ENCODE data around the gene EHMT1.

Gene EHMT1

DNA sequence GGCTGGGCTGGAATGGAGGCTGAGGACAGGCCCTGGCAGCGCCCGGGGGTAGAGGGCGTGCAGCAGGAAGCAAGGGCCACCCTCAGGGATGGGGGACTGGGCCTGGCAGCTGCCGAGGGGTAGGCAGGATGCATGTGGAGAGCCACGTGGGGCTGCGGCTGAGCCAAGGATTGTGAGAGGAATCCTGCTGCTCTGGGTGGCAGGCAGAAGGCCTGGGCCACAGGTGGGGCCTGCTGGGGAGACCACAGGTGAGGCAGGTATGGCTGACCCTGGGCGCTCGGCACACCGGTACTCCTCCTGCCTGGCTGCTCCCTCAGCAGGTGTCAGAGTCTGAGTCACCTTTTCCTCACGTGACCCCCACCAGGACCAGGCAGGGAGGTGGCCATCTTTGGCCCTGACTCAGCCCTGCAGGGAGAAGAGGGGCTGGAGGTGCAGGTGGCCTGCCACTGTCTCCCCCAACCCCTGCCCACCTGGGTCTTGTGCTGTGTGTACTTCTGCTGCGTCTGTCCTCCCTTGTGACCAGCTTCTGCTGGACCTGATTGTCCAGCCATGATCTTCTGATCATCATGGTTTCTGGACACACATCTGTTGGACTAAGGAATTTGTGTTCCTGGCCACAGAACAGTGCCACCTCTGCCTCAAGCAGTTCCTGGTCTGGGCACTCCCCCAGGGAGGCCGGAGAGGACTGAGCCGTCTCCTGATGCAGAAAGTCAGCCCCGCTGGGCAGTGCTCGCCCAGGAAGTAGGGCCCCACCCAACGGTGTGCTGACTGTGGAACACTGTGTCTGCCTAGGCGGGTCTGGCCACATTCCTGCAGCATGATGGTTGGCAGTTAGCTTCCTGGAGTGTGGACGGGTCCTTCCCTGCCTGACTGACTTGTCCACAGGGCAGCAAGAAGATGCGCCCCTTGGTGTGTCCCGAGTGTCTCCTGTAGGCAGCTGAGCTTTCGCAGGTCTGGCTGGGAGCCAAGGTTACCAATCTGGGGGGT is 6.9 kb upstream of the EHMT1 start:
- Histone ChIP-seq H3K36me3 (ENCODE audit: insufficient read depth, insufficient read length, low read length) (peaks cover 45% of the 10 kb centered on the region), H3K4me1 (ENCODE audit: insufficient read depth, insufficient read length) (peaks cover 38% of the 10 kb centered on the region), H3K27me3 (ENCODE audit: insufficient read depth, insufficient read length) (peaks cover 3% of the 10 kb centered on the region), H3K4me3 (ENCODE audit: insufficient read length, low read depth) (no peak overlapping the region), H3K9me3 (ENCODE audit: insufficient read depth, low read length) (no peaks in the 10 kb centered on the region), H3K9ac (ENCODE audit: insufficient read length, low read depth) (peak overlapping the region; percentile 2)
- DNase-seq (ENCODE audit: low read depth, low spot score) = no peak
- TF ChIP-seq ZNF274 (IDR thresholded peaks at IDR 0.05; ENCODE audit: low read depth, low read length) (no peak), YY1 (IDR thresholded peaks at IDR 0.05; ENCODE audit: insufficient read depth, insufficient read length) (no peak), SUZ12 (IDR thresholded peaks at IDR 0.05; ENCODE audit: extremely low read depth, insufficient read depth, insufficient read length) (no peak)

- no peaks in the 10 kb centered on the region for H3K27me3 ChIP-seq (ENCODE audit: insufficient read depth, insufficient read length)
- no peaks in the 10 kb centered on the region for H3K9me3 ChIP-seq (ENCODE audit: insufficient read depth, low read length)
- DNase-seq (ENCODE audit: low read depth, low spot score) = no peak
- peaks cover 33% of the 10 kb centered on the region for H3K4me1 ChIP-seq (ENCODE audit: insufficient read depth, insufficient read length)
- peaks cover 53% of the 10 kb centered on the region for H3K36me3 ChIP-seq (ENCODE audit: insufficient read depth, insufficient read length, low read length)
- H3K4me3 ChIP-seq (ENCODE audit: insufficient read length, low read depth) = no peak overlapping the region
- H3K9ac ChIP-seq (ENCODE audit: insufficient read length, low read depth) = no peak overlapping the region
- TF ChIP-seq SUZ12 (IDR thresholded peaks at IDR 0.05; ENCODE audit: extremely low read depth, insufficient read depth, insufficient read length) = no peak
- no peak for TF ChIP-seq ZNF274 (IDR thresholded peaks at IDR 0.05; ENCODE audit: low read depth, low read length)
- no peak for TF ChIP-seq YY1 (IDR thresholded peaks at IDR 0.05; ENCODE audit: insufficient read depth, insufficient read length)
Observed at GRCh38 chr9:137612741-137613142, 6.1 kb upstream of the EHMT1 start.

DNA sequence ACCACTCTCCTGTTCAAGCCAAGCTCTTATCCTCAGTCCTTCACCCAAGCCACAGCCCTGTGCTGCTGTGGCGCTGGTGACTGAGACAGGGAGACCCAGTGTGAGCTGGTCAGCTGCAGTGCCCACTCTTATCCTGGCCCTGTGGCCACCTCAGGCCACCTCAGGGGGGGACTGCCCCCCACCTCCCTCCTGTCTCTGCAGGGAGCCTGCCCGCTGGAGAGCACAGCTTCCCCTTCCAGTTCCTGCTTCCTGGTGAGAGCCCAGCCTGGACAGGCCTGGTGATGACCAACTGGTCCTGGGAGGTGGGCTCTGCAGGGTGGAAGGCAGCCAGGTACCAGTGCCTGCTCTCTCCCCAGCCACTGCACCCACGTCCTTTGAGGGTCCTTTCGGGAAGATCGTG is 5.5 kb upstream of the EHMT1 start:
- Histone ChIP-seq H3K36me3 (ENCODE audit: insufficient read depth, insufficient read length, low read length) (peaks cover 54% of the 10 kb centered on the region), H3K4me1 (ENCODE audit: insufficient read depth, insufficient read length) (peaks cover 32% of the 10 kb centered on the region), H3K9me3 (ENCODE audit: insufficient read depth, low read length) (no peaks in the 10 kb centered on the region), H3K9ac (ENCODE audit: insufficient read length, low read depth) (peak overlapping the region; percentile 13), H3K27me3 (ENCODE audit: insufficient read depth, insufficient read length) (no peaks in the 10 kb centered on the region), H3K4me3 (ENCODE audit: insufficient read length, low read depth) (no peak overlapping the region)
- TF ChIP-seq ZNF274 (IDR thresholded peaks at IDR 0.05; ENCODE audit: low read depth, low read length) (no peak), SUZ12 (IDR thresholded peaks at IDR 0.05; ENCODE audit: extremely low read depth, insufficient read depth, insufficient read length) (no peak), YY1 (IDR thresholded peaks at IDR 0.05; ENCODE audit: insufficient read depth, insufficient read length) (no peak)
- no peak for DNase-seq (ENCODE audit: low read depth, low spot score)

GRCh38 chr9:137613738-137614523 is 4.9 kb upstream of the EHMT1 start:
- no peak for TF ChIP-seq SUZ12 (IDR thresholded peaks at IDR 0.05; ENCODE audit: extremely low read depth, insufficient read depth, insufficient read length)
- no peak for TF ChIP-seq ZNF274 (IDR thresholded peaks at IDR 0.05; ENCODE audit: low read depth, low read length)
- no peak for TF ChIP-seq YY1 (IDR thresholded peaks at IDR 0.05; ENCODE audit: insufficient read depth, insufficient read length)
- no peak for DNase-seq (ENCODE audit: low read depth, low spot score)
- no peaks in the 10 kb centered on the region for H3K27me3 ChIP-seq (ENCODE audit: insufficient read depth, insufficient read length)
- peaks cover 25% of the 10 kb centered on the region for H3K4me1 ChIP-seq (ENCODE audit: insufficient read depth, insufficient read length)
- peak overlapping the region; percentile 13 for H3K9ac ChIP-seq (ENCODE audit: insufficient read length, low read depth)
- peaks cover 48% of the 10 kb centered on the region for H3K36me3 ChIP-seq (ENCODE audit: insufficient read depth, insufficient read length, low read length)
- no peaks in the 10 kb centered on the region for H3K9me3 ChIP-seq (ENCODE audit: insufficient read depth, low read length)
- H3K4me3 ChIP-seq (ENCODE audit: insufficient read length, low read depth) = no peak overlapping the region

GRCh38 chr9:137614631-137615386 is 4.0 kb upstream of the EHMT1 start:
- Histone ChIP-seq H3K9me3 (ENCODE audit: insufficient read depth, low read length) (no peaks in the 10 kb centered on the region), H3K27me3 (ENCODE audit: insufficient read depth, insufficient read length) (no peaks in the 10 kb centered on the region), H3K36me3 (ENCODE audit: insufficient read depth, insufficient read length, low read length) (peaks cover 48% of the 10 kb centered on the region), H3K9ac (ENCODE audit: insufficient read length, low read depth) (no peak overlapping the region), H3K4me3 (ENCODE audit: insufficient read length, low read depth) (no peak overlapping the region), H3K4me1 (ENCODE audit: insufficient read depth, insufficient read length) (peaks cover 25% of the 10 kb centered on the region)
- TF ChIP-seq SUZ12 (IDR thresholded peaks at IDR 0.05; ENCODE audit: extremely low read depth, insufficient read depth, insufficient read length) (no peak), ZNF274 (IDR thresholded peaks at IDR 0.05; ENCODE audit: low read depth, low read length) (no peak), YY1 (IDR thresholded peaks at IDR 0.05; ENCODE audit: insufficient read depth, insufficient read length) (no peak)
- no peak for DNase-seq (ENCODE audit: low read depth, low spot score)

GRCh38 chr9:137615387-137615871 is 3.4 kb upstream of the EHMT1 start:
- DNase-seq (ENCODE audit: low read depth, low spot score) = no peak
- H3K27me3 ChIP-seq (ENCODE audit: insufficient read depth, insufficient read length) = no peaks in the 10 kb centered on the region
- H3K9ac ChIP-seq (ENCODE audit: insufficient read length, low read depth) = no peak overlapping the region
- H3K4me1 ChIP-seq (ENCODE audit: insufficient read depth, insufficient read length) = peaks cover 25% of the 10 kb centered on the region
- no peak overlapping the region for H3K4me3 ChIP-seq (ENCODE audit: insufficient read length, low read depth)
- peaks cover 52% of the 10 kb centered on the region for H3K36me3 ChIP-seq (ENCODE audit: insufficient read depth, insufficient read length, low read length)
- H3K9me3 ChIP-seq (ENCODE audit: insufficient read depth, low read length) = no peaks in the 10 kb centered on the region
- no peak for TF ChIP-seq YY1 (IDR thresholded peaks at IDR 0.05; ENCODE audit: insufficient read depth, insufficient read length)

Data from NT2/D1 (cell line).